Measurements from ENCODE around the gene LSAMP. TPM values are rescaled to one million over a fixed set of nuclear protein-coding genes. Genes with fewer than 3 reads are reported as not detected.

The LSAMP gene
- total and polyA plus RNA-seq, 2 of the 13 experiments (the other 11 are each of a cell fraction or from before 2014, with no cell fraction given) = not detected

DNA sequence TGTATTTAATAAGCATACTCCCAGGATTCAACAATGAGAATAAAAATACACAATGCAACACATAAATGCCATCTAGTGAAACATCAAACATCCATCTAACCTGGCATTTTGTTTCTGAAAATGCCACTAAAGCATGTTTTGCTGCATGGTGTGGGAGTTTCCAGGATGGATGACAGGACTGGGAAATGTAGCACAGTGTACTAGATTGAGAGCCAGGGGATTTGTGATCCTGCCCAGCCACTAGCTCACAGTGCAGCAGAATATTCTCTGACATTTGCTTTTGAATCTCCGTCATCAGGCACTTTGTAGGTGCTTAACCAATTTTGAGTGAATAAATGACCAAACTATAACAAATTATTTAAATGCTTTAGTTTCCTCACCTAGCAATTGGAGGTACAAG lies 417.1 kb downstream of the LSAMP start (continued):
- TF ChIP-seq GPBP1L1 (CRISPR knock-in tag; IDR thresholded peaks at IDR 0.05) = no peak
- TF ChIP-seq POLR2AphosphoS2 (IDR thresholded peaks at IDR 0.05; ENCODE audit: low read depth, low read length) = no peak
- TF ChIP-seq, protein P1, sequence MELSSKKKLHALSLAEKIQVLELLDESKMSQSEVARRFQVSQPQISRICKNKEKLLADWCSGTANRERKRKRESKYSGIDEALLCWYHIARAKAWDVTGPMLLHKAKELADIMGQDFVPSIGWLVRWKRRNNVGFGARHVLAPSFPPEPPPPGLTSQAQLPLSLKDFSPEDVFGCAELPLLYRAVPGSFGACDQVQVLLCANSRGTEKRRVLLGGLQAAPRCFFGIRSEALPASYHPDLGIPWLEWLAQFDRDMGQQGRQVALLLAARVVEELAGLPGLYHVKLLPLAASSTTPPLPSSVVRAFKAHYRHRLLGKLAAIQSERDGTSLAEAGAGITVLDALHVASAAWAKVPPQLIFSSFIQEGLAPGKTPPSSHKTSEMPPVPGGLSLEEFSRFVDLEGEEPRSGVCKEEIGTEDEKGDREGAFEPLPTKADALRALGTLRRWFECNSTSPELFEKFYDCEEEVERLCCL (CRISPR knock-in tag; IDR thresholded peaks at IDR 0.05; ENCODE audit: borderline replicate concordance) = no peak
- no peak for TF ChIP-seq HOXA7 (CRISPR knock-in tag; IDR thresholded peaks at IDR 0.05)
- TF ChIP-seq ZC3H4 (CRISPR knock-in tag; IDR thresholded peaks at IDR 0.05; ENCODE audit: borderline replicate concordance) = no peak
- TF ChIP-seq ZNF564 (CRISPR knock-in tag; IDR thresholded peaks at IDR 0.05) = no peak
- TF ChIP-seq ZNF773 (CRISPR knock-in tag; IDR thresholded peaks at IDR 0.05; ENCODE audit: borderline replicate concordance) = no peak
- TF ChIP-seq ZXDC (CRISPR knock-in tag; IDR thresholded peaks at IDR 0.05) = no peak
- TF ChIP-seq, protein P2, sequence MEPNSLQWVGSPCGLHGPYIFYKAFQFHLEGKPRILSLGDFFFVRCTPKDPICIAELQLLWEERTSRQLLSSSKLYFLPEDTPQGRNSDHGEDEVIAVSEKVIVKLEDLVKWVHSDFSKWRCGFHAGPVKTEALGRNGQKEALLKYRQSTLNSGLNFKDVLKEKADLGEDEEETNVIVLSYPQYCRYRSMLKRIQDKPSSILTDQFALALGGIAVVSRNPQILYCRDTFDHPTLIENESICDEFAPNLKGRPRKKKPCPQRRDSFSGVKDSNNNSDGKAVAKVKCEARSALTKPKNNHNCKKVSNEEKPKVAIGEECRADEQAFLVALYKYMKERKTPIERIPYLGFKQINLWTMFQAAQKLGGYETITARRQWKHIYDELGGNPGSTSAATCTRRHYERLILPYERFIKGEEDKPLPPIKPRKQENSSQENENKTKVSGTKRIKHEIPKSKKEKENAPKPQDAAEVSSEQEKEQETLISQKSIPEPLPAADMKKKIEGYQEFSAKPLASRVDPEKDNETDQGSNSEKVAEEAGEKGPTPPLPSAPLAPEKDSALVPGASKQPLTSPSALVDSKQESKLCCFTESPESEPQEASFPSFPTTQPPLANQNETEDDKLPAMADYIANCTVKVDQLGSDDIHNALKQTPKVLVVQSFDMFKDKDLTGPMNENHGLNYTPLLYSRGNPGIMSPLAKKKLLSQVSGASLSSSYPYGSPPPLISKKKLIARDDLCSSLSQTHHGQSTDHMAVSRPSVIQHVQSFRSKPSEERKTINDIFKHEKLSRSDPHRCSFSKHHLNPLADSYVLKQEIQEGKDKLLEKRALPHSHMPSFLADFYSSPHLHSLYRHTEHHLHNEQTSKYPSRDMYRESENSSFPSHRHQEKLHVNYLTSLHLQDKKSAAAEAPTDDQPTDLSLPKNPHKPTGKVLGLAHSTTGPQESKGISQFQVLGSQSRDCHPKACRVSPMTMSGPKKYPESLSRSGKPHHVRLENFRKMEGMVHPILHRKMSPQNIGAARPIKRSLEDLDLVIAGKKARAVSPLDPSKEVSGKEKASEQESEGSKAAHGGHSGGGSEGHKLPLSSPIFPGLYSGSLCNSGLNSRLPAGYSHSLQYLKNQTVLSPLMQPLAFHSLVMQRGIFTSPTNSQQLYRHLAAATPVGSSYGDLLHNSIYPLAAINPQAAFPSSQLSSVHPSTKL (CRISPR knock-in tag; IDR thresholded peaks at IDR 0.05) = no peak
- TF ChIP-seq, protein P3, sequence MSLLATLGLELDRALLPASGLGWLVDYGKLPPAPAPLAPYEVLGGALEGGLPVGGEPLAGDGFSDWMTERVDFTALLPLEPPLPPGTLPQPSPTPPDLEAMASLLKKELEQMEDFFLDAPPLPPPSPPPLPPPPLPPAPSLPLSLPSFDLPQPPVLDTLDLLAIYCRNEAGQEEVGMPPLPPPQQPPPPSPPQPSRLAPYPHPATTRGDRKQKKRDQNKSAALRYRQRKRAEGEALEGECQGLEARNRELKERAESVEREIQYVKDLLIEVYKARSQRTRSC (CRISPR knock-in tag; IDR thresholded peaks at IDR 0.05; ENCODE audit: low read depth) = no peak
- TF ChIP-seq, protein P4, sequence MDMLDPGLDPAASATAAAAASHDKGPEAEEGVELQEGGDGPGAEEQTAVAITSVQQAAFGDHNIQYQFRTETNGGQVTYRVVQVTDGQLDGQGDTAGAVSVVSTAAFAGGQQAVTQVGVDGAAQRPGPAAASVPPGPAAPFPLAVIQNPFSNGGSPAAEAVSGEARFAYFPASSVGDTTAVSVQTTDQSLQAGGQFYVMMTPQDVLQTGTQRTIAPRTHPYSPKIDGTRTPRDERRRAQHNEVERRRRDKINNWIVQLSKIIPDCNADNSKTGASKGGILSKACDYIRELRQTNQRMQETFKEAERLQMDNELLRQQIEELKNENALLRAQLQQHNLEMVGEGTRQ (IDR thresholded peaks at IDR 0.05; ENCODE audit: low read depth, low read length) = no peak
- TF ChIP-seq, protein P4 (CRISPR knock-in tag; IDR thresholded peaks at IDR 0.05; ENCODE audit: borderline replicate concordance) = no peak
- TF ChIP-seq ZNF883 (CRISPR knock-in tag; IDR thresholded peaks at IDR 0.05; ENCODE audit: not compliant biosample characterization) = no peak

Data from HepG2 (cell line).